CD4-positive, alpha-beta T cell (primary cell): ENCODE measurements around the gene SMYD3. TPM values are rescaled to one million over a fixed set of nuclear protein-coding genes. Genes with fewer than 3 reads are reported as not detected.

Experiments used
- ATAC-seq: fragments of 200-7000 bp; cut with Tn5 transposase; one replicate; pipeline ENCODE4 v1.10.0; 2022; ENCODE audit warnings: mild to moderate bottlenecking; ENCODE audit not compliant: poor library complexity
- CTCF ChIA-PET: fragments of 350-600 bp; sonication (Branson Sonifier 250); formaldehyde crosslinking; loops from one replicate; lab custom pipeline; 2021; ENCODE audit warnings: antibody characterized with exemption, inconsistent platforms; lab: Charles Lee
- POLR2A ChIA-PET: fragments of 350-600 bp; sonication (Branson Sonifier 250); formaldehyde crosslinking; loops from one replicate; lab custom pipeline; 2021; ENCODE audit warnings: antibody characterized with exemption, inconsistent platforms; lab: Charles Lee
- DNase-seq, 14 experiments: peaks; one replicate each; pipeline ENCODE4 v3.0.0-alpha.2; 2013 to 2020; ENCODE audit warnings: mixed read lengths in 2 of 14
- H3K27ac ChIP-seq, 2 donors: one replicate each; pipeline versions ENCODE4 v1.5.1 to v1.7.0; 2013; ENCODE audit warnings: low read length in 2 of 2, low read depth in 1 of 2, mild to moderate bottlenecking in 1 of 2
- H3K27me3 ChIP-seq, 2 experiments: 1 replicate in 1 of 2; 2 replicates in 1 of 2; pipeline versions ENCODE4 v1.6.1 to v1.7.0; 2013; ENCODE audit warnings: low read length in 2 of 2, control low read depth in 1 of 2, mild to moderate bottlenecking in 1 of 2, moderate library complexity in 1 of 2; ENCODE audit not compliant: insufficient read depth in 2 of 2, control insufficient read depth in 1 of 2
- H3K36me3 ChIP-seq: one replicate; pipeline ENCODE4 v1.6.1; 2013; ENCODE audit warnings: low read length, control low read depth; ENCODE audit not compliant: insufficient read depth
- H3K4me1 ChIP-seq: one replicate; pipeline ENCODE4 v1.6.1; 2013; ENCODE audit warnings: low read length, control low read depth; ENCODE audit not compliant: insufficient read depth
- H3K4me3 ChIP-seq: one replicate; pipeline ENCODE4 v1.5.1; 2013; ENCODE audit warnings: mild to moderate bottlenecking, low read length, moderate library complexity
- H3K9me3 ChIP-seq, 2 experiments: 1 replicate in 1 of 2; 2 replicates in 1 of 2; pipeline versions ENCODE4 v1.6.1 to v1.7.0; 2013; ENCODE audit warnings: low read length in 2 of 2, mild to moderate bottlenecking in 2 of 2, control low read depth in 1 of 2, moderate library complexity in 1 of 2; ENCODE audit not compliant: control insufficient read depth in 1 of 2, insufficient read depth in 1 of 2
- H3K27ac Mint-ChIP-seq: one replicate; pipeline ENCODE4 v1.8.0; 2020; ENCODE audit warnings: mixed read lengths
- H3K27me3 Mint-ChIP-seq: one replicate; pipeline ENCODE4 v1.8.0; 2021; ENCODE audit warnings: mixed read lengths
- H3K36me3 Mint-ChIP-seq: one replicate; pipeline ENCODE4 v1.8.0; 2021; ENCODE audit warnings: low read depth, mixed read lengths
- H3K4me1 Mint-ChIP-seq: one replicate; pipeline ENCODE4 v1.8.0; 2021; ENCODE audit warnings: low read depth, mixed read lengths
- H3K4me3 Mint-ChIP-seq: one replicate; pipeline ENCODE4 v1.8.0; 2020; ENCODE audit warnings: mild to moderate bottlenecking, mixed read lengths
- H3K9me3 Mint-ChIP-seq: one replicate; pipeline ENCODE4 v1.8.0; 2020; ENCODE audit warnings: mixed read lengths
- intact Hi-C, 2 experiments: fragments of 100-400 bp; cut with DNase I in 1 of 2; cut with micrococcal nuclease in 1 of 2; formaldehyde crosslinking; loops; one replicate each; pipeline versions ENCODE4 v1.15.1 to v1.9.0; 2023 to 2025; cut with DNase I, micrococcal nuclease
- total RNA-seq, 174 experiments: library from RNA in 2 of 174; stranded (reverse) in 2 of 174; gene quantifications; one replicate each; pipeline ENCODE4 v1.2.3 and lab custom pipeline; 2021 to 2026
- TF ChIP-seq, protein P1 (sequence below): fragments of 200-600 bp; IDR thresholded peaks from one replicate; pipeline ENCODE4 v1.8.0; 2022; ENCODE audit warnings: antibody characterized with exemption, mild to moderate bottlenecking

Gene SMYD3
- total RNA-seq, 2 experiments from 2014 or later: 18.8 to 19.6 TPM

DNA sequence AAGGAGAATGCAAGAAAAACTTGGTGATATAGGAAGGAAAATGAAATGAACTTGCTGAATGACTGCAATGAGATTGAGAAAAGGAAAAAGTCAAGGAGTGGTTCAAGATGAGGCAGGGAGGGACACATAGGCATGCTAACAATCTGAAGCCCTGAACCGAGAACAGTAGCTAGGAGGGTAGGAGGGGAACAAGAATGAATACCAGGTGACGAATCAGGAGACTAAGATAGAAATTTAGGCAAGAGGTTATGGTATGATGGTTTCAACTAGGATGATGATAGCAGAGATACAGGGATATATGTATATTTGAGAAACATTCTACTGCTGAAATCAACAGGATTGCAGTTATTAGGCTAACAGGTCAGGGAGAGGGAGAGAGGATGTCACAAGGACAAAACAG lies 44.1 kb downstream of the SMYD3 start:
- no peak overlapping the region for H3K27ac Mint-ChIP-seq
- peaks cover 23% of the 10 kb centered on the region for H3K4me1 Mint-ChIP-seq
- no peak for ATAC-seq
- H3K27ac ChIP-seq: no peak overlapping the region
- H3K36me3 Mint-ChIP-seq: peaks cover 4% of the 10 kb centered on the region
- H3K4me3 Mint-ChIP-seq: no peak overlapping the region
- no peaks in the 10 kb centered on the region for H3K9me3 ChIP-seq
- no peaks in the 10 kb centered on the region for H3K27me3 ChIP-seq
- DNase-seq: no peak
- TF ChIP-seq, protein P1, sequence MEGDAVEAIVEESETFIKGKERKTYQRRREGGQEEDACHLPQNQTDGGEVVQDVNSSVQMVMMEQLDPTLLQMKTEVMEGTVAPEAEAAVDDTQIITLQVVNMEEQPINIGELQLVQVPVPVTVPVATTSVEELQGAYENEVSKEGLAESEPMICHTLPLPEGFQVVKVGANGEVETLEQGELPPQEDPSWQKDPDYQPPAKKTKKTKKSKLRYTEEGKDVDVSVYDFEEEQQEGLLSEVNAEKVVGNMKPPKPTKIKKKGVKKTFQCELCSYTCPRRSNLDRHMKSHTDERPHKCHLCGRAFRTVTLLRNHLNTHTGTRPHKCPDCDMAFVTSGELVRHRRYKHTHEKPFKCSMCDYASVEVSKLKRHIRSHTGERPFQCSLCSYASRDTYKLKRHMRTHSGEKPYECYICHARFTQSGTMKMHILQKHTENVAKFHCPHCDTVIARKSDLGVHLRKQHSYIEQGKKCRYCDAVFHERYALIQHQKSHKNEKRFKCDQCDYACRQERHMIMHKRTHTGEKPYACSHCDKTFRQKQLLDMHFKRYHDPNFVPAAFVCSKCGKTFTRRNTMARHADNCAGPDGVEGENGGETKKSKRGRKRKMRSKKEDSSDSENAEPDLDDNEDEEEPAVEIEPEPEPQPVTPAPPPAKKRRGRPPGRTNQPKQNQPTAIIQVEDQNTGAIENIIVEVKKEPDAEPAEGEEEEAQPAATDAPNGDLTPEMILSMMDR: no peak
- CTCF ChIA-PET: no interaction called here
- no peaks in the 10 kb centered on the region for H3K27me3 Mint-ChIP-seq
- POLR2A ChIA-PET: no interaction called here
- intact Hi-C loops: no loop called here
- H3K36me3 ChIP-seq: no peaks in the 10 kb centered on the region
- H3K9me3 Mint-ChIP-seq: no peaks in the 10 kb centered on the region
- H3K4me1 ChIP-seq: no peaks in the 10 kb centered on the region
- H3K4me3 ChIP-seq: no peak overlapping the region

DNA sequence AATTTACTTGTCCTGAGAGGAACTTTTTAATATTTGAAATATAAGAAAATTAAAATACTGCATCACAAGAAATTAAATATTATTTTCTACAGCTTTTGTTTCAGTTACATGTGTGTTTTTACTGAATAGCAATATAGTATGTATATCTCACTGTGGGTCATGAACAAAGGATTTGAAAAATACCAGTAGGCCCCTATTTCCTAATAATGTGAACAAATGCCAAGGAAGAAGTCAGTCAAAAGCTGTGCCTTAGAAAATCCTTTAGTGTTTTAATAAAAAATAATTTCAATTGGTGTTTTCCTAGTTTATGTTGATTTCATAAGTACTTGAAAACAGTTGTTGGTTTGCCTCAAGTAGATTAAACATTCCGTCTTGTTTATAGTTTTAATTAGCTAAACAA lies 46.7 kb downstream of the SMYD3 start:
- no peaks in the 10 kb centered on the region for H3K36me3 ChIP-seq
- H3K4me3 ChIP-seq: no peak overlapping the region
- H3K9me3 ChIP-seq: no peaks in the 10 kb centered on the region
- Mint-ChIP-seq H3K27me3 (no peaks in the 10 kb centered on the region), H3K9me3 (no peaks in the 10 kb centered on the region), H3K4me3 (no peak overlapping the region), H3K27ac (no peak overlapping the region), H3K4me1 (peaks cover 23% of the 10 kb centered on the region), H3K36me3 (peaks cover 4% of the 10 kb centered on the region)
- TF ChIP-seq, protein P1: no peak
- ATAC-seq (no peak), DNase-seq (no peak)
- H3K27me3 ChIP-seq: no peaks in the 10 kb centered on the region
- H3K4me1 ChIP-seq: no peaks in the 10 kb centered on the region
- ChIA-PET CTCF (interaction anchor here (0.8 kb wide), 1 partner anchor 14 kb away, joined by 3 read pairs; no protein-coding TSS in a partner anchor), POLR2A (no interaction called here)
- no peak overlapping the region for H3K27ac ChIP-seq
- intact Hi-C loops: no loop called here

DNA sequence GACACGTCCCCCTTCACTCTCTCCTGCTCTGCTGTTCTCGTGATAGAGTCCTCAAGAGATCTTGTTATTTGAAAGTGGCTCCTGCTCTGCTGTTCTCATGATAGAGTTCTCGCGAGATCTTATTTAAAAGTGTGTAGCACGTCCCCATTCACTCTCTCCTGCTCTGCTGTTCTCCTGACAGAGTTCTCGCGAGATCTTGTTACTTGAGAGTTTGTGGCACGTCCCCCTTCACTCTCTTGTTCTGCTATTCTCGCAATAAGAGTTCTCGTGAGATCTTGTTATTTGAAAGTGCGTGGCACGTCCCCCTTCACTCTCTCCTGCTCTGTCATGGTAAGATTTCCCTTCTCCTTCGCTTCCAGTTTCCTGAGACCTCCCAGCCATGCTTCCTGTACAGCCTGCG lies 47.9 kb downstream of the SMYD3 start:
- Mint-ChIP-seq H3K9me3 (no peaks in the 10 kb centered on the region), H3K36me3 (no peaks in the 10 kb centered on the region), H3K27ac (no peak overlapping the region), H3K4me3 (no peak overlapping the region), H3K4me1 (peaks cover 23% of the 10 kb centered on the region), H3K27me3 (no peaks in the 10 kb centered on the region)
- Histone ChIP-seq H3K4me3 (no peak overlapping the region), H3K27me3 (no peaks in the 10 kb centered on the region), H3K4me1 (no peaks in the 10 kb centered on the region), H3K36me3 (no peaks in the 10 kb centered on the region), H3K9me3 (no peaks in the 10 kb centered on the region), H3K27ac (no peak overlapping the region)
- POLR2A ChIA-PET: no interaction called here
- TF ChIP-seq, protein P1: no peak
- CTCF ChIA-PET: no interaction called here
- no peak for ATAC-seq
- DNase-seq: no peak
- intact Hi-C loops: loop anchor here (10.0 kb wide), 2 partner anchors 444 to 1304 kb away; partner anchors contain the start of gene KIF26B (in 1 of the 2)
